Breast epithelium (tissue), 4 donors: ENCODE results near the gene TOGARAM1. TPM values are rescaled to one million over a fixed set of nuclear protein-coding genes. Genes with fewer than 3 reads are reported as not detected.

Experiments used
- DNase-seq, 2 donors: peaks; one replicate each; pipeline ENCODE4 v3.0.0-alpha.2; 2019; ENCODE audit warnings: low spot score in 2 of 2
- H3K27ac ChIP-seq, 2 donors: fragments of 200-600 bp; sonication (generic) in 1 of 2; one replicate each; pipeline ENCODE4 v1.5.1; 2016 to 2019; ENCODE audit warnings: mild to moderate bottlenecking in 1 of 2
- H3K27me3 ChIP-seq, 2 donors: fragments of 200-600 bp; sonication (generic) in 1 of 2; one replicate each; pipeline versions ENCODE4 v1.5.1 to v1.6.0; 2017 to 2019; ENCODE audit warnings: control low read depth in 1 of 2, mild to moderate bottlenecking in 1 of 2
- H3K36me3 ChIP-seq: fragments of 200-600 bp; one replicate; pipeline ENCODE4 v1.5.1; 2019
- H3K4me1 ChIP-seq, 2 donors: fragments of 200-600 bp; sonication (generic); one replicate each; pipeline ENCODE4 v1.5.1; 2016 to 2019; ENCODE audit warnings: control low read depth in 1 of 2
- H3K4me3 ChIP-seq, 3 donors: fragments of 200-600 bp; sonication (generic); 1 replicate in 2 of 3; 2 replicates in 1 of 3; pipeline ENCODE4 v1.5.1; 2016 to 2019; ENCODE audit warnings: mild to moderate bottlenecking in 3 of 3, moderate library complexity in 2 of 3
- H3K9me3 ChIP-seq, 2 donors: fragments of 200-600 bp; sonication (generic) in 1 of 2; one replicate each; pipeline ENCODE4 v1.5.1; 2016 to 2019; ENCODE audit warnings: control low read depth in 1 of 2
- CTCF ChIP-seq, 3 donors: fragments of 450-650 bp; IDR thresholded peaks; one replicate each; pipeline ENCODE4 v1.5.1; 2016 to 2017; ENCODE audit warnings: antibody characterized with exemption in 3 of 3, mild to moderate bottlenecking in 3 of 3, moderate library complexity in 3 of 3
- POLR2A ChIP-seq: fragments of 450-650 bp; IDR thresholded peaks from one replicate; pipeline ENCODE4 v1.6.1; 2016; ENCODE audit warnings: antibody characterized with exemption, mild to moderate bottlenecking, moderate library complexity
- POLR2AphosphoS5 ChIP-seq, 3 donors: sonication (generic); formaldehyde crosslinking; IDR thresholded peaks; one replicate each; pipeline ENCODE4 v1.6.1; 2017; ENCODE audit warnings: antibody characterized with exemption in 3 of 3
- intact Hi-C: fragments of 100-400 bp; cut with DNase I; formaldehyde crosslinking; loops from one replicate; pipeline ENCODE4 v1.15.1; 2023; ENCODE audit warnings: low total_unique reads
- total RNA-seq, 3 donors: library from RNA; depleted of rRNA; stranded (reverse); fragments of >200 nt; gene quantifications; one replicate each; pipeline ENCODE4 v1.1.0, GENCODE V29; 2016

The TOGARAM1 gene
- total RNA-seq, 3 donors from 2014 or later: 21.3 to 38.1 (median 22.9) TPM

- H3K9me3 ChIP-seq: no peaks in the 10 kb centered on the region
- H3K4me3 ChIP-seq: no peak overlapping the region
- no peak for DNase-seq
- H3K4me1 ChIP-seq: no peaks in the 10 kb centered on the region
- H3K36me3 ChIP-seq: no peaks in the 10 kb centered on the region
- no peaks in the 10 kb centered on the region for H3K27me3 ChIP-seq
- intact Hi-C loops: no loop called here
- no peak overlapping the region for H3K27ac ChIP-seq
- TF ChIP-seq CTCF (IDR thresholded peaks at IDR 0.05) (no peak), POLR2AphosphoS5 (IDR thresholded peaks at IDR 0.05) (no peak), POLR2A (no peak)
Measured at GRCh38 chr14:44981198-44981597, 19.2 kb downstream of the TOGARAM1 start.

GRCh38 chr14:44982594-44982993 lies 20.6 kb downstream of the TOGARAM1 start:
- TF ChIP-seq POLR2A: no peak
- TF ChIP-seq POLR2AphosphoS5 (IDR thresholded peaks at IDR 0.05): no peak
- H3K4me1 ChIP-seq: no peaks in the 10 kb centered on the region
- no peak for DNase-seq
- intact Hi-C loops: no loop called here
- no peak overlapping the region for H3K4me3 ChIP-seq
- H3K9me3 ChIP-seq: no peaks in the 10 kb centered on the region
- H3K27ac ChIP-seq: no peak overlapping the region
- H3K27me3 ChIP-seq: no peaks in the 10 kb centered on the region
- H3K36me3 ChIP-seq: no peaks in the 10 kb centered on the region

GRCh38 chr14:44988694-44989093 lies 26.7 kb downstream of the TOGARAM1 start:
- no peak overlapping the region for H3K4me3 ChIP-seq
- no peaks in the 10 kb centered on the region for H3K27me3 ChIP-seq
- H3K9me3 ChIP-seq: no peaks in the 10 kb centered on the region
- DNase-seq: no peak
- no peaks in the 10 kb centered on the region for H3K36me3 ChIP-seq
- no peaks in the 10 kb centered on the region for H3K4me1 ChIP-seq
- peak overlapping the region in 1 of 2 donors; percentile 38 for H3K27ac ChIP-seq
- intact Hi-C loops: no loop called here
- no peak for TF ChIP-seq POLR2A
- TF ChIP-seq POLR2AphosphoS5 (IDR thresholded peaks at IDR 0.05): no peak
- no peak for TF ChIP-seq CTCF (IDR thresholded peaks at IDR 0.05)

- TF ChIP-seq POLR2AphosphoS5 (IDR thresholded peaks at IDR 0.05): no peak
- TF ChIP-seq CTCF (IDR thresholded peaks at IDR 0.05): no peak
- TF ChIP-seq POLR2A: no peak
- intact Hi-C loops: no loop called here
- DNase-seq: no peak
- no peak overlapping the region for H3K4me3 ChIP-seq
- peak overlapping the region in 1 of 2 donors; percentile 15 for H3K27ac ChIP-seq
- H3K4me1 ChIP-seq: no peaks in the 10 kb centered on the region
- H3K36me3 ChIP-seq: no peaks in the 10 kb centered on the region
- H3K9me3 ChIP-seq: no peaks in the 10 kb centered on the region
- H3K27me3 ChIP-seq: no peaks in the 10 kb centered on the region
Measured at GRCh38 chr14:44989497-44990440, 27.8 kb downstream of the TOGARAM1 start.

GRCh38 chr14:44990533-44990932 lies 28.5 kb downstream of the TOGARAM1 start:
- intact Hi-C loops: no loop called here
- H3K36me3 ChIP-seq: no peaks in the 10 kb centered on the region
- H3K9me3 ChIP-seq: no peaks in the 10 kb centered on the region
- TF ChIP-seq POLR2AphosphoS5 (IDR thresholded peaks at IDR 0.05): no peak
- no peak for TF ChIP-seq CTCF (IDR thresholded peaks at IDR 0.05)
- TF ChIP-seq POLR2A: no peak
- no peak overlapping the region for H3K27ac ChIP-seq
- H3K4me1 ChIP-seq: no peaks in the 10 kb centered on the region
- no peak overlapping the region for H3K4me3 ChIP-seq
- DNase-seq: no peak
- H3K27me3 ChIP-seq: no peaks in the 10 kb centered on the region
